NCI-H1048 (cell line): Measurements from ENCODE around the gene CEP112.
A peak's percentile ranks its signal among the peaks of the same experiment; 100 is the strongest.
"Not testable (repeated sequence)": the region's sequence is repeated elsewhere in the genome, so short reads cannot be mapped to it uniquely, and the experiment has no call there.

Experiments
- DNase-seq: peaks from one replicate; lab custom pipeline; 2025; lab: John Stamatoyannopoulos, UW

CEP112 gene

GRCh38 chr17:66210208-66210574, 18.3 kb upstream of the CEP112 start:
- DNase-seq: no peak

GRCh38 chr17:66207936-66208335, 16.0 kb upstream of the CEP112 start:
- DNase-seq: no peak

GRCh38 chr17:66203274-66204015, 11.5 kb upstream of the CEP112 start:
- DNase-seq: no peak

- peak; percentile 37 for DNase-seq
Measured at GRCh38 chr17:66200685-66201092, 8.8 kb upstream of the CEP112 start.

GRCh38 chr17:66198242-66198641, 6.3 kb upstream of the CEP112 start:
- no peak for DNase-seq

- DNase-seq: no peak
Measured at GRCh38 chr17:66192378-66192687, 400 bp upstream of the CEP112 start.

- no peak for DNase-seq
Measured at GRCh38 chr17:66190738-66191592, 968 bp downstream of the CEP112 start.

- DNase-seq: no peak
Measured at GRCh38 chr17:66187718-66188117, 4.2 kb downstream of the CEP112 start.

- DNase-seq: no peak
Measured at GRCh38 chr17:66185862-66186261, 6.1 kb downstream of the CEP112 start.

GRCh38 chr17:66184392-66184791, 7.5 kb downstream of the CEP112 start:
- no peak for DNase-seq

GRCh38 chr17:66183529-66183928, 8.4 kb downstream of the CEP112 start:
- DNase-seq: no peak

- no peak for DNase-seq
Measured at GRCh38 chr17:66178642-66179041, 13.3 kb downstream of the CEP112 start.

- DNase-seq: no peak
Measured at GRCh38 chr17:66177048-66177447, 14.9 kb downstream of the CEP112 start.

GRCh38 chr17:66175892-66176291, 16.0 kb downstream of the CEP112 start:
- no peak for DNase-seq

- DNase-seq: no peak
Measured at GRCh38 chr17:66172691-66173223, 19.2 kb downstream of the CEP112 start.

- no peak for DNase-seq
Measured at GRCh38 chr17:66172144-66172543, 19.8 kb downstream of the CEP112 start.

- DNase-seq: no peak
Measured at GRCh38 chr17:66171692-66172091, 20.2 kb downstream of the CEP112 start.

GRCh38 chr17:66171172-66171571, 20.8 kb downstream of the CEP112 start:
- no peak for DNase-seq

- DNase-seq: no peak
Measured at GRCh38 chr17:66169839-66170238, 22.1 kb downstream of the CEP112 start.

GRCh38 chr17:66167189-66167815, 24.6 kb downstream of the CEP112 start:
- no peak for DNase-seq

- DNase-seq: peak; percentile 19
Measured at GRCh38 chr17:66165537-66166123, 26.3 kb downstream of the CEP112 start.

- not testable (repeated sequence) for DNase-seq
Measured at GRCh38 chr17:66155055-66155454, 36.9 kb downstream of the CEP112 start.
